ENCODE results near the gene SNHG17.
"Not testable (repeated sequence)": the region's sequence is repeated elsewhere in the genome, so short reads cannot be mapped to it uniquely, and the experiment has no call there.

SNHG17 gene

GRCh38 chr20:38418509-38419204 is 16.5 kb downstream of the SNHG17 start:
- DNase-seq, result no peak

- no peak for DNase-seq
Measured at GRCh38 chr20:38414769-38415450, 20.2 kb downstream of the SNHG17 start.

DNA sequence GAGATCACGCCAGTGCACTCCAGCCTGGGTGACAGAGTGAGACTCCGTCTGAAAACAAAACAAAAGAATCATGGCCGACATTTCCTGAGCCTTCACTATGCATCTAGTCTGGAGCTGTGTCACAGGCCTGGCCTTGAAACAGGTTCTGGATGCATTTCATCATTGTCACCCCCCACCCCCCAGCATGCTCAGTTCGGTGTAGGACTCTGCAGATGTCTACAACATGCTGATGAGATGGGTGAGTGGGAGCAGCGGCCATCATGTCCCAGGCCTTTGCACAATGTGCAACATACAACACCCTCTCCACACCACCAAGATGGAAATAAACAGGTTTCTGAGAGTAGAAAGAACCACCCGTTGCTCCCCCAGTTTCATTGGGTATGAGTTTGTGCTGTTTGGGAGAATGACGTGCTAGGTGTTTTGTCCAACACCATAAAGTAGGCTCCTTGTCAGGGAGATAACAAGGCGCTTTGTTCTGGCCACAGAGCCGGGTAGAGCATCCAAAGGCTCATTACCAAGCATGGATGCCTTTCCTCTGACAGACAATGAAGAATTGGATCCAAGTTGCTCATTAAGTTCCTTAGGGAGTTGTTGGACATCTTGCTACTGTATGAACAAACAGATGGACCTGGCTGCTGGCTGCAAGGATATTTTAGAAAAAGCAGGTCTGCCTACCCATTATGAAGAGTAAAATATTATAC is 22.1 kb downstream of the SNHG17 start:
- no peak for DNase-seq

DNA sequence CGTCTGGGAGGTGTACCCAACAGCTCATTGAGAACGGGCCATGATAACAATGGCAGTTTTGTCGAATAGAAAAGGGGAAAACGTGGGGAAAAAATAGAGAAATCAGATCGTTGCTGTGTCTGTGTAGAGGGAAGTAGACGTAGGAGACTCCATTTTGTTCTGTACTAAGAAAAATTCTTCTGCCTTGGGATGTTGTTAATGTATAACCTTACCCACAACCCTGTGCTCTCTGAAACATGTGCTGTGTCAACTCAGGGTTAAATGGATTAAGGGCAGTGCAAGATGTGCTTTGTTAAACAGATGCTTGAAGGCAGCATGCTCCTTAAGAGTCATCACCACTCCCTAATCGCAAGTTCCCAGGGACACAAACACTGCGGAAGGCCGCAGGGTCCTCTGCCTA is 27.3 kb downstream of the SNHG17 start:
- DNase-seq, result not testable (repeated sequence)

- no peak for DNase-seq
Measured at GRCh38 chr20:38407321-38407720, 27.8 kb downstream of the SNHG17 start.

- no peak for DNase-seq
Measured at GRCh38 chr20:38406476-38406875, 28.7 kb downstream of the SNHG17 start.

- DNase-seq, result no peak
Measured at GRCh38 chr20:38405132-38405531, 30.0 kb downstream of the SNHG17 start.

DNA sequence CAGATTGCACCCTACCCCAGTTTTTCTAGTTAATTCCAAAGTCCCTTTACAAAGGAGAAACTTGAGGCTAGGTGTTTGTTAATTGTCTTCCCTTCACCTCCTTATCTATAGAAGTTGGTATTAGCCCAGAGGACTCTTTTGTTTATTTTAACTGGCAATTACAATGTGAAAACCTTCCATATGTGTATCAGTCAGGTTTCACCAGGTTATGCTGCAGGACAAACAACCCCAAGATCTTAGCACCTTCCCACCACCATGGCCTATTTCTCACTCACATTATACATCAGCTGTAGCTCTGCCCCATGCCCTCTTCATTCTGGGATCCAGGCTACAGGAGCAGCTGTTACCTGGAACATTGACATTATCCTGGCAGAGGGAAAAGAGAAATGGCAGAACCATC is 31.1 kb downstream of the SNHG17 start:
- DNase-seq, result no peak

DNA sequence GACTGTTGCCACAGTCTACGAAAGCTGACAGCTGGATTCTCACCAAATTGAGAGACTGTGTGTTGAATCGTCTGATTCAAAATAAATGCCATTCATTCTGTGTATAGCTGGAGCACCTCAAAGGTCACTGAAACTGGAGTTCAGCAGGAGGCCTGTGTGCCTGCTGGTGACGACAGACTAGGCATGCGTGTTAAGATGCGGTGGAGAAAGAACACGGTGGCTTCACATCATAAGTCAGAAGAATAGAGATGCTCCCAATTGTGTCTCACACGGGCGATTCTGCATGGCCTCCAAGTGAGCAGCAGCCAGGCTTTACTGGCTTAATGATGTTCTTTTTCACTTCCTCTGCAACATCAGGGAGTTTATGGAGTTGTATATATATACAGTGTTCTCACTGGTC is 32.3 kb downstream of the SNHG17 start:
- DNase-seq, result no peak

GRCh38 chr20:38402089-38402488 is 33.0 kb downstream of the SNHG17 start:
- no peak for DNase-seq

- DNase-seq, result peak; percentile 30
Measured at GRCh38 chr20:38395751-38396395, 39.3 kb downstream of the SNHG17 start.

DNA sequence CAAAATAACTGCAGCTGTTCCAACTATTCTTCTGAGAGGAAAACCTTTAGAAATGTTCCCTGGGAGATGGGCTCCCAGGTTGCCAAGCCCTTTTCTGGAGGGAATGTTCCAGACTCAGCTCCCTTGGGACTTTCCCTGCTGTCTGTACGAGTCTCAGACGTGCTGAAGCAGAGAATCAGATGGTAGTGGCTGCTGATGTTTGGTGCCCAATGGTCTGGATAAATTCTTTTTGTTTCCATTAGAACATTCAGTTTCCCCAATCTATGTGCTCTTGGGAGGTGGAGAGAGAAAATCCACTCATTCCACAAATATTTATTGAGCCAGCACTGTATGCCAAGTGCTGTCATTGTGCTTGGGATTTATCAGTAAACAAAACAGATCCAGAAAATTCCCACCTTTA is 40.0 kb downstream of the SNHG17 start:
- no peak for DNase-seq

GRCh38 chr20:38393259-38393658 is 41.9 kb downstream of the SNHG17 start:
- no peak for DNase-seq

DNA sequence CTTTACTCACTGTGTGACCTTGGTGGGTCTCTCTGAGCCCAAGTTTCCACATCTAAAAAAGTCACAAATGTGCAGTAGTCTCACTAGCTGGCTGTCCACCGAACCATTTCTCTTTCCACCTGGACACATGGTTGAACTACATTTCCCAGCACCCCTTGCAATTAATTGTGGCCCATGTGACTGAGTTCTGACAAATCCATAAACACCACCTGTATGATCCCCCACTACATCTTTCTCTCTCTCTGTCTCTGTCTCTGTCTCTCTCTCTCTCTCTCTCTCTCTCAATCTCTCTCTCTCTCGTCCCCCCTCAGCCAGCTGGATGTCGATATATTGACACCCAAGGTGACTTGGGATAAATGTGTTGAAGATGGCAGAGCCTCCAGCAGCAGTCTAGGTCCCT is 42.8 kb downstream of the SNHG17 start:
- no peak for DNase-seq

DNA sequence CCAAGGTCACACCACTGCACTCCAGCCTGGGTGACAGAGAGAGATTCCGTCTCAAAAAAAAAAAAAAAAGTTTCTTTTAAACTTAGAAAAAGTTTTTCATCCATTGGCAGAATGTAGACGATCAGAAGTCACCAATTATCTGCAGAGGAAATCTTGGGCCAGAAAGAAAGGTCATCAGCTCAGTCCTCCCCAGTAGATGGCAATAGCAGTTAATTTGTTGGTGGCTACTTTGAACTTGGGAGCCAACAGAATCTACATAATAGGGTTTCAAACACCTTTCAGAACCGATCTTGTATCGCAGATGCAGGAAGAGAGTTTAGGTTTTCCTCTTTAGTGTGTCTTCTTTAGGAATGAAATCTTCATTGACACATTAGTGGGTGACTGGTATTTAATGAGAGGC is 47.2 kb downstream of the SNHG17 start:
- no peak for DNase-seq

DNA sequence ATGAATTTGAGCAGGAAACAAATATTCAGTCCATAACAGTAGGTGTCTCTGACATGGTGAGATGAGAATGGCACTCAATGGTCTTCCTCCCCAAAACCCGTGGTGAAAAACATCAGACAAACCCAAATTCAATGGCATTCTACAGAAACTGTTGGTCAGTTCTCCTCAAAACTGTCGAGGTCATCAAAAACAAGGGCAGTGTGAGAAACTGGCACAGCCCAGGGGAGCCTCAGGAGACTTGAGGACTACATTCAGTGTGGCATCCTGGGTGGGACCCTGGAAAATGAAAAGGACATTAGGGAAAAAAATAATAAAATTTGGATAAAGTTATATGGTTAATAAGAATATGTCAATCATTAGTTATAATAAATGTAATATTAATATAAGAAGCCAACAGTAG is 48.3 kb downstream of the SNHG17 start:
- DNase-seq, result no peak

- DNase-seq, result peak; percentile 17
Measured at GRCh38 chr20:38386004-38386403, 49.1 kb downstream of the SNHG17 start.

DNA sequence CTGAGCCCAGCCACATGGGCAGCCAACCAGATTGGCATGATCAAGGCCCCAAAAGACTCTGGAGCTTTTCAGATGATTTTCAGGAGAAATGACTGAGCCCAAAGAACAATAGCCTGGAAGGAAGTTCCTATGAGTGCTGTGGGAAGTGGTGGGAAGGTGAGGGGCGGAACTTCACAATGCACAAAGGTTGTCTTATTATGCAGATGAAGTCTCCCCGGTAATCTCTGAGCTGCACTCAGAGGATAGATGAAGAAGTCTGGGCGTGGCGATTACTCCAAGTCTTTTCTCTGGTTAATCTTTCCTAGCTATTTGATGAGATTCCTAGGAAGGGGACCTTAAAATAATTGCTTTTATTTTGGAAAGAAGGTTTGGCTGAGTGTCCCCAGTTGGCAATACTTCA is 52.0 kb downstream of the SNHG17 start:
- no peak for DNase-seq

GRCh38 chr20:38377838-38378237 is 57.3 kb downstream of the SNHG17 start:
- DNase-seq, result not testable (repeated sequence)

DNA sequence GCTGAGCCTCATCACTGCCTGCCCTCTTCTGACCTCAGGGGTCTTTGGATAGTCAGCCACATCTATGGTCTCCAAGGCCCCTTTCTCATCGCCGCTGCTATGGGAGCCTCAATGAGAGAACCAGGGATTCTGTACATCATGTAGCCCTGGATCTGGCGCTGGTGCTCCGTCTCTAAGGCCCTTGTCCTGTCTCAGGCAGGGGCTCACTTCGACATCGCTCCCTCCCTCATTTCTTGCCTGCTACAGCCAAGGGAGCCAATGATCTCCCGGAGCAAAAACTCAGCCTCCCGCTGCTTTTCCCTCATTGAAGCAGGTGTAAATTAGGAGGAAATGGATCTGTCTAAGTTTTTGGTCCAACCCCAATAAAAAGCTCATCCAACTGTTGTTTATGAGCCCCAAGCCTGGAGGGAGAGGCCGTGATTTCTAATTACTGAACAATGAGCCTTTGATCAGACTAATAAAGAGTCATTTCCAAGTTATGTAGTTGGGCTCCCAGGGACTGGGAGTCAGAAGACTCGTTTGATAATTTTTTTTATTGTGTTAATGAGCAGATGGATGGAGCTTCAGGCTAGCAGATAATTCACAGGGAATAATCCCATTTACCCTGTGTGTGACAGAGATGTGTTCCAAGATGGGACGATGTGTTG is 58.0 kb downstream of the SNHG17 start:
- DNase-seq, result no peak

- DNase-seq, result no peak
Measured at GRCh38 chr20:38373898-38374297, 61.2 kb downstream of the SNHG17 start.

GRCh38 chr20:38373231-38373867 is 61.8 kb downstream of the SNHG17 start:
- no peak for DNase-seq

- DNase-seq, result no peak
Measured at GRCh38 chr20:38372806-38373205, 62.3 kb downstream of the SNHG17 start.

Measured in inflammatory macrophage treated with lipopolysaccharide for 4 hours (primary cell).